Transverse colon (tissue), 3 donors: Measurements from ENCODE around the gene RPS6KA4.

ENCODE experiments used
- CTCF ChIP-seq, 5 experiments: fragments of 200-600 bp in 3 of 5; fragments of 450-650 bp in 2 of 5; sonication (generic) in 3 of 5; IDR thresholded peaks; 1 replicate in 2 of 5; 2 replicates in 3 of 5; pipeline ENCODE4 v1.5.1; 2016 to 2017; ENCODE audit warnings: antibody characterized with exemption in 5 of 5, inconsistent platforms in 3 of 5, mild to moderate bottlenecking in 2 of 5, moderate library complexity in 1 of 5
- EP300 ChIP-seq: sonication (generic); formaldehyde crosslinking; IDR thresholded peaks from one replicate; pipeline ENCODE4 v1.6.1; 2017; ENCODE audit warnings: antibody characterized with exemption, low read depth
- POLR2A ChIP-seq: fragments of 450-650 bp; IDR thresholded peaks from one replicate; pipeline ENCODE4 v1.6.1; 2016; ENCODE audit warnings: antibody characterized with exemption, mild to moderate bottlenecking, moderate library complexity

- no peak for TF ChIP-seq EP300
- peak; percentile 40 to 87 (median 52) for TF ChIP-seq CTCF (IDR thresholded peaks at IDR 0.05)
- peak; percentile 80 for TF ChIP-seq POLR2A
These were observed 16.8 kb upstream of the RPS6KA4 start for GRCh38 chr11:64341851-64342791.
